ENCODE results near the gene HOXB1.

HOXB1 gene

GRCh38 chr17:48530887-48531272, at the start of gene HOXB1:
Gene HOXB1 (minus strand): TSS chr17:48531011. CDS start chr17:48530904, 107 bp downstream.
- no peaks in the 10 kb centered on the region for H3K9me3 ChIP-seq (ENCODE audit: severe bottlenecking)
- no peak within 1 kb of the TSS for H3K27ac ChIP-seq (ENCODE audit: poor library complexity, severe bottlenecking)
- H3K27me3 ChIP-seq (ENCODE audit: insufficient read depth, poor library complexity, severe bottlenecking) = no peaks in the 10 kb centered on the region
- H3K36me3 ChIP-seq (ENCODE audit: low read depth) = no peaks in the 10 kb centered on the region
- H3K4me1 ChIP-seq (ENCODE audit: insufficient read depth, poor library complexity, severe bottlenecking) = no peaks in the 10 kb centered on the region
- ATAC-seq (ENCODE audit: low read depth) (no peak), DNase-seq (ENCODE audit: low spot score) (no peak)
- H3K4me3 ChIP-seq (ENCODE audit: severe bottlenecking) = no peak within 1 kb of the TSS
- no peak for TF ChIP-seq CTCF (IDR thresholded peaks at IDR 0.05; ENCODE audit: poor library complexity, severe bottlenecking)

GRCh38 chr17:48579760-48580554, 49.1 kb upstream of the HOXB1 start:
- Histone ChIP-seq H3K4me3 (ENCODE audit: severe bottlenecking) (no peak overlapping the region), H3K27ac (ENCODE audit: poor library complexity, severe bottlenecking) (no peak overlapping the region), H3K9me3 (ENCODE audit: severe bottlenecking) (no peaks in the 10 kb centered on the region), H3K27me3 (ENCODE audit: insufficient read depth, poor library complexity, severe bottlenecking) (no peaks in the 10 kb centered on the region), H3K4me1 (ENCODE audit: insufficient read depth, poor library complexity, severe bottlenecking) (no peaks in the 10 kb centered on the region), H3K36me3 (ENCODE audit: low read depth) (peaks cover 5% of the 10 kb centered on the region)
- ATAC-seq (ENCODE audit: low read depth) (no peak), DNase-seq (ENCODE audit: low spot score) (no peak)
- TF ChIP-seq CTCF (IDR thresholded peaks at IDR 0.05; ENCODE audit: poor library complexity, severe bottlenecking) = no peak

- no peaks in the 10 kb centered on the region for H3K27me3 ChIP-seq (ENCODE audit: insufficient read depth, poor library complexity, severe bottlenecking)
- no peak overlapping the region for H3K27ac ChIP-seq (ENCODE audit: poor library complexity, severe bottlenecking)
- DNase-seq (ENCODE audit: low spot score) (no peak), ATAC-seq (ENCODE audit: low read depth) (no peak)
- H3K4me3 ChIP-seq (ENCODE audit: severe bottlenecking) = no peak overlapping the region
- TF ChIP-seq CTCF (IDR thresholded peaks at IDR 0.05; ENCODE audit: poor library complexity, severe bottlenecking) = no peak
- no peaks in the 10 kb centered on the region for H3K4me1 ChIP-seq (ENCODE audit: insufficient read depth, poor library complexity, severe bottlenecking)
- no peaks in the 10 kb centered on the region for H3K9me3 ChIP-seq (ENCODE audit: severe bottlenecking)
- peaks cover 5% of the 10 kb centered on the region for H3K36me3 ChIP-seq (ENCODE audit: low read depth)
Observed at GRCh38 chr17:48579471-48579759, 48.6 kb upstream of the HOXB1 start.

GRCh38 chr17:48578616-48579470, 48.0 kb upstream of the HOXB1 start:
- H3K36me3 ChIP-seq (ENCODE audit: low read depth) = peaks cover 5% of the 10 kb centered on the region
- peak; percentile 13; the same call in 1 of the 3 replicates for ATAC-seq (ENCODE audit: low read depth)
- no peaks in the 10 kb centered on the region for H3K9me3 ChIP-seq (ENCODE audit: severe bottlenecking)
- H3K27me3 ChIP-seq (ENCODE audit: insufficient read depth, poor library complexity, severe bottlenecking) = no peaks in the 10 kb centered on the region
- peak overlapping the region; percentile 35 for H3K27ac ChIP-seq (ENCODE audit: poor library complexity, severe bottlenecking)
- peak overlapping the region; percentile 63 for H3K4me3 ChIP-seq (ENCODE audit: severe bottlenecking)
- peaks cover under 1% of the 10 kb centered on the region for H3K4me1 ChIP-seq (ENCODE audit: insufficient read depth, poor library complexity, severe bottlenecking)
- DNase-seq (ENCODE audit: low spot score) = no peak
- TF ChIP-seq CTCF (IDR thresholded peaks at IDR 0.05; ENCODE audit: poor library complexity, severe bottlenecking) = no peak
